ENCODE data around the gene ACOXL.

ACOXL gene

DNA sequence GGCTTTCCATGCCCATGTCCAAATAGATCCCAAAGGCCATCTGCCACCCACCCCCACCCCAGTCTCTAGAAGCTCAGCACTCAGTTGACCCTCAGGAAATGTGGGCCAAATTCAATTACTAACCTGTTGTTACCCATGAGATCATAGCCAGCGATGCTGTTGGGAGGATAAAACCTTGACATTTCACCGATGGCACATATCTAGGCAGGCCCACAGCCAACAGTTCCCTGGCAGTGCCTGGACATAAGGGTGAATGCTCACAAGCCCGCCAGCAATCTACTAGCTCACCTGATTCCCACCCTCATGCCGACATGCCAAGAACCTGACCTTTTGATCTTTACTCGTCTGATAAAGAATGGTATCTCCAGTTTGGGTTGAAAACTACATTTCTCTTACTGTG is 11.8 kb upstream of the ACOXL start:
- DNase-seq = no peak

GRCh38 chr2:110724820-110725219 is 7.6 kb upstream of the ACOXL start:
- no peak for DNase-seq

- DNase-seq = no peak
These were observed 7.0 kb upstream of the ACOXL start for GRCh38 chr2:110725370-110725769.

DNA sequence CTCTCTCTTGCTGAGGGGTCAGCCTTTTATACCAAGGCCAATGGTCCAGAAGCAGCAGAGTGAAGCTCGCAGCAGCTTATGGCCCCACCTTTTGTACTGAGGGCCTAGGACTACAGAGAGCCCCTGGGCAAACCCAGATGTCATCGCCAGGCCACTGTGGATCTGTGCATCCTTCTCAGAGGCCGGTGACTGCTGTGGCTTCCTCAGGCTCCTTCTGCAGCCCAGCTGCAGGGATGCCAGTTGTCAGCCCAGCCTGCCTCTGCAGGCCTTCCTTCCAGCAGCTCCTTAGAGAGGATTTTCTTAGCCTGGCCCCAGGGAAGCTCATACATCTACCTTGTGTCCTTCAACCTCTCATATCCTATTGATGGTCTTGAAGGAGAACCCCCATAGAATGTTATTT is 6.5 kb upstream of the ACOXL start:
- no peak for DNase-seq

DNA sequence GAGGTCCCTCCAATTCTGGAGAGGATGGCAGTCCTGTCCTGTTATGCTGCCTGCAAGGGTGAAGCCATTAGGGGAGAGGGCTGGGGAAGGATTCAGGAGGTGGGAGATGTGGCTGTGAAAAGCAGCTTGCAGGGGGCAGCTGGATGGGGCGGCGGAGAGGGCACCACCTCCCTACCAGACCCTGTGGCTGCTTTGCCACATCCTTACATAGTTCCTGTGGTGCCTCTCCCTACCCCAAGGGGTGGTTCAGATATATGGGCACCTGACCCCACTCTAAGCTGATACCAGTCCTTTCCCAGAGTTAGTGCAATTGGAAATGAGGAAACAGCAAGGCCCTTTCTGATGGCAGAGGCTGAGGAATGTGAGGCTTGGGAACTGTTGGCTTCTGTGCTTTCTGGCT is 6.1 kb upstream of the ACOXL start:
- DNase-seq = no peak

- DNase-seq = no peak
These were observed 4.5 kb upstream of the ACOXL start for GRCh38 chr2:110727923-110728322.

- DNase-seq = no peak
These were observed 3.3 kb upstream of the ACOXL start for GRCh38 chr2:110729106-110729505.

- no peak for DNase-seq
These were observed 1.3 kb upstream of the ACOXL start for GRCh38 chr2:110731064-110731463.

GRCh38 chr2:110735366-110735765 is 3.0 kb downstream of the ACOXL start:
- no peak for DNase-seq

DNA sequence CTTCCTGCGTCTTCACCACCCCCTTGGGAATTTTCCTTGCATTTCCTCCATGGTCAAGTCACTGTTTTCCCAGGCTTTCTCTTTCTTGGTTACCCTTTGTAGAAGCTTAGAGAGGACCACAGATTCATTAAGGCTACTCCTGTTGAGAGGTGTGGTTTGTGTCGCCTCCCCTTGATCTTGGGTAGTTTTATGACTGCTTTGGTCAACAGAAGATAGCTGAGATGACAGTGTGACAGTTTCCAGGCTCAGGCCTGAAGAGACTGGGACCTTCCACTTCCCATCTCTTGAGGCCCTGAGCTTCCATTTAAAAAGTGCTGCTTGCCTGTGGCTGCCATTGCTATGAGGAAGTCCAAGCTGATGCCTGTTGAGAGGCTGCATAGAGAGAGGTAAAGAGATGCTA is 5.4 kb downstream of the ACOXL start:
- DNase-seq = no peak

- no peak for DNase-seq
These were observed 8.5 kb downstream of the ACOXL start for GRCh38 chr2:110740747-110741349.

DNA sequence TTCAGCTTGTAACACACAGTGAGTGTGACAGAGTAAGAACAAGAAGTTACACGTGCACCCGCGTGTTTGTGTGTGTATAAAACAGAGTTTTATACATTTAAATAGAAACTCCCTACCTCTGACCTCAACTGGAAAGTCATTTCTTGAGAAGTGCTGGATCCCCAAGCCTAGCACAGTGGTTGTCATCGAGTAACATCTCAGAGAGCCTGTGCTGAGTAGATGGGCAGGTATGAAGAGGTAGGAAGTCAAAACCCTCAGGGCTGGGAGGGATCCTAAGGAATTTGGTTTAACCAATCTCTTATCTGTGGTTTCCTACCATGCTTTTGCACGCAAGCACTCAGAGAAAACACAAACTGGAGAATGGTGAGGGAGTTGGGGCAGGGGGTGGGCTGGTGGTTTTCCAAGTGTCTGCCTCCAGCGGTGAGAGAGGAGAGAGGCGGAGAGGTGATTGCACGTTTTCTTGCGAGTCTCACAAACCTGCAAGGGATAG is 9.2 kb downstream of the ACOXL start:
- no peak for DNase-seq

DNA sequence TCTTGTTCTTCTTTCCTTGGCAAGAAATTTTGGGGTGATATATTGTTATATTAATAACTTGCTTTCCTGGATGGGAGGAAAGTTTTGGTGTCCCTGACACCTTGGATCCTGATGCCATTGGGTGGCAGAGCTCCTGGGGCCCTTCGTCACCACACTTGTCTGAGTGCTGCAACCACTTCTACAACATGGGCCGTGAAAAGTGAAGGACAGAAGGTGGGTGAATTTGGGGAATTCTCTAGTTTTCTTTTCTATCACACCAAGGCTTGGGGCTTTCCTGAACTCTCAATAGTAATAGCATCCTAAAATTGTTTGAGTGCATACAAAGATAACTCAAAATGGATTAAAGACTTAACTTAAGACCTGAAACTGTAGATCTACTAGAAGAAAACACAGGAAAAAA is 10.0 kb downstream of the ACOXL start:
- no peak for DNase-seq

GRCh38 chr2:110743600-110743999 is 11.2 kb downstream of the ACOXL start:
- DNase-seq = no peak

DNA sequence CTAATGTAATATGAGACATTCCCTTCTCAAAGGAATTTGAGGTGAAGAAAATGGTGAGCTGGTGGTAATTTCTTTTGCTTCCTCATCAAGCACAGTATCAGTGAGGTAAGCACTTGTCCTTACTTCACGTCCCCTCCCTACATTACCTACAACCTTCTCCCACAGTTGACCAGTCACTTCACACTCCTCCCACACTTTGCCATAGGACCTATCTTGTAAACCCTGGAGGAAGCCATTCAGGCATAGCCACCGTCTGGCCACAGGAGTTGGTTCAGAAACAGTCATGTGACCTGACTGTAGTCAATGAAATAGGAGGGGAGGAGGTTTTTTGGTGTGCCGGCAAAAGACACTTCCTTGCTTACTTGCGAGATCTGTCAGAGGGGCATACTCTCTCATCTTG is 12.1 kb downstream of the ACOXL start:
- no peak for DNase-seq

GRCh38 chr2:110745048-110745447 is 12.7 kb downstream of the ACOXL start:
- no peak for DNase-seq

DNA sequence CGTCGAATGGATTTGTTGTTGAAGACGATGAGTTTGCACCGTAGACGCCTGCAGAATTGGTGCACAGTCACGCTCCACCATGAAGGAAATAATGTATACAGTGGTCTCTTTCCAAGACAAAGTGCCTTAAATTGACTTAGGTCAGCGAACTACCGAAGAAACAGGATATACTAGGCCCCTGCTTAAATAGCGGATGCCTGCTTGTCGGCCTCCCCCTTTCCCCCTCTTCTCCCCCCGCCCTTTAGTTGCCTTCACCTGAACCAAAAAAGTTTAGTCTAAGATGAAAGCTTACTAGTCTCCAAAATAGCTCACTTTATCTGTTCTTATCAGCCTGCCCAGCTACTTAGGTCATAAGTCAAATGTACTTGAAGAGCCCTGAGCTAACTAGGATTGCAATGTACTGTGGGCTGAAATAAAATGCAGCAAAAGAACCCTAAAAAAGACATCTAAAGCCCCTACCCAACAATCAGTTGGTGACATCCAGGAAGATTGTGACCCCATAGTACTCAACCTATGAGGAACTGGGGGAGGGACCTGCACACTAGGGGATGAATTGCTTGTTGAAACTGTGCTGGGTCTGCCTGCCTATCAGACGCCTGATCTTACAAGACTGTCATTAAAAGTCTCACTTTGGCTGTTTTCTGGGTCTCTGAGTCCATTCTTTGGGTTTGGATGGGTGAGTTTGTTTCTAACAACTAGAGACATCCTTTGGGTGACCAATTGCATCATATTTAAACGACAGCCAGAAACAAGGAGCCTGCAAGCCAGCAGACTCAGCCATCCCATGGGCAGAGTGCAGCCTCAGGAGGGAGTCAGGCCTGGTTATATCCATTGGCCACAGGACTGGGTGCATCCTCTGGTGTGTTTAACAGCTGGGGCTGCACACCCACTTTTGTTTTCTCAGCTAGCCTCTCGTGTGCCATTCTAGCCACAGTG is 14.5 kb downstream of the ACOXL start:
- no peak for DNase-seq

DNA sequence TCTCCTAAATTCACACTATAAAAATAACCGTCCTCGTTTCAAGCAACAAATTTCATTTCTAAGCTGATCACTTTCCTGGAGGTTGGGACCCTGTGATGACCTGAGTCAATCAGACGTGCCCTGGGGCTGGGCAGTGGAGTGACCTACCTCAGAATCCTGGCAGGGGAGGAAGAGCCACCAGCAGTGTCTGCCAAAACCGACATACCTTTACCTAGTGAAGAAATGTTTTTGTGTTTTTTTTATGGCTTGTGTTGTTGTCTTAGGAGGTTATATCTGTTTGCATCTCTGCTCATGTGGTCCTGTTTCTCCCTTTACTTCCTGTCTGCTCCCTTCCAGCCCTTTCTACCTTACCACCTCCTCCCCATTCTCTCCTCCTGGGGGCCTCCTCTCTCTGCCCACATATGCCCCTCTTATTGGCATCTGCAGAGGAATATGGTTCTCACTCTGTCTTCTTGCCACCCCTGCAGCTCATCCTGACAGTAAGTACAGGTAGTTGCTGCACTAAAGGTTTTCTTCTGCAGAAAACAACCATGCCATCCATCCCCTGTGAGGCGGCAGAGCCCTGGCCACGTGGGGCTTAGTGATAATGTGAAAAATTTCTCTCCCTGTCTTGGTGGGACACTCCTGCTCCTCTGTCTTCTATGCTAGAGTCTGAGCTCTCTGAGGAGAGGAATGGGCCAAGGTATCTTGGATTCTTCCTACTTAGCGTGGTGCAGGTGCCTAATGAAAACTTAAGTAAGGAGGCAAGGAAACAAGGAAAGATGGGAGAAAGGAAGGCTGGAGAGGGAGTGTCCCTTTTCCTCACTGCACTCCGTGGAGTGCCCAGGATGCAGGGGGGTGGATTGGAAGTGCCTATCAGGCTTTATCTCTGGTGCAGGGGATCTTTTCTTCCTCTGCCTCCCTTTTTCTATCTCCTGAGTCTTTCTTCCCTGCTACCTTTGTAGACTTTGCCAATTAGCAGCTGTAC is 15.4 kb downstream of the ACOXL start:
- DNase-seq = no peak

GRCh38 chr2:110748489-110748867 is 16.1 kb downstream of the ACOXL start:
- peak; percentile 38 for DNase-seq

GRCh38 chr2:110751642-110752041 is 19.3 kb downstream of the ACOXL start:
- DNase-seq = no peak

GRCh38 chr2:110752871-110753270 is 20.5 kb downstream of the ACOXL start:
- no peak for DNase-seq

DNA sequence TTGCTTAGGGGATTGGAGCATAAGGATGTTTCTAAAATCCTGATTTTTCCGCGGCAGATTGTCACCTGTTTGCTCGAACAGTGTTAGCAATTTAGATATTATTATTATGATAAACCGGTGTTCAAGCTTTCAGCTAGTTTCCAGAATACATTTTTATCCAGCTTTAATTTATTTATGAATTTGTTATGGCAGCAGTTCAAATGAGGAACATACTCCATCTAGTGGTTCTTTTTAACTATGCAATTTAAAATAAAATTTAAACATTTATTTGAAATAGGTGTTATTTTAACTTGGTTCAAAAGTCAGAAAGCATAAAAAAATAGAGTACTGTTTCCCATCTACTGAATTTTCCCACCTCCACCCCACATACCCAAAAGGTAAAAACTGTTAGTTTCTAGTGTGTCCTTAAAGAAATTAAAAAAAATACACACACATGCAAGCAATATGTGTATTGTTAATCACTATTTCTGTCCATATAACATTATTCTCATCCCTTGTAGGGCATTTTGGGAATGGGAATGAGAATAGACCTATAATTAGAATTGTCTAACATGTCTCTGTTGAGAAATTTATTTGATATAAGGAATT is 23.2 kb downstream of the ACOXL start:
- DNase-seq = no peak

DNA sequence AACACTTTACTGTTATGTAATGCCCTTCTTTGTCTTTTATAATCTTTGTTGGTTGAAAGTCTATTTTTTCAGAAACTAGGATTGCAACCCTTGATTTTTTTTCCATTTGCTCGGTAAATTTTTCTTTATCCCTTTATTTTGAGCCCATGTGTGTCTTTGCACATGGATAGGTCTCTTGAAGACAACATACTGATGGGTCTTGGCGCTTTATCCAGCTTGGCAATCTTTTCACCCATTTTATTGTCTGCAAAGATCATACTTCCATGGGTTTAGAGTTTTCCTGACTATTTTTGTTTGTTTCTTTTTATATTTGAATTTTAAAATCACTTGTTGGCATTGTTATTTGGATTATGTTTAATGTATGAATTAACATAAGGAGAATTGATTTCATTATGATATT is 27.0 kb downstream of the ACOXL start:
- DNase-seq = no peak
